Activated CD4-positive, alpha-beta memory T cell treated with anti-CD3 and anti-CD28 coated beads for 36 hours (primary cell): ENCODE measurements around the gene PGAP3. TPM values are rescaled to one million over a fixed set of nuclear protein-coding genes. Genes with fewer than 3 reads are reported as not detected.
A peak's percentile ranks its signal among the peaks of the same experiment; 100 is the strongest.
"Not testable (repeated sequence)": the region's sequence is repeated elsewhere in the genome, so short reads cannot be mapped to it uniquely, and the experiment has no call there.

ENCODE experiments used
- CTCF ChIA-PET: fragments of 350-600 bp; sonication (Branson Sonifier 250); formaldehyde crosslinking; loops from one replicate; lab custom pipeline; 2021; ENCODE audit warnings: antibody characterized with exemption, inconsistent platforms; lab: Charles Lee
- POLR2A ChIA-PET: fragments of 350-600 bp; sonication (Branson Sonifier 250); formaldehyde crosslinking; loops from one replicate; lab custom pipeline; 2021; ENCODE audit warnings: antibody characterized with exemption; lab: Charles Lee
- DNase-seq: peaks from one replicate; pipeline ENCODE4 v3.0.0-alpha.2; 2020
- H3K27ac Mint-ChIP-seq: one replicate; pipeline ENCODE4 v1.8.0; 2021; ENCODE audit warnings: mixed read lengths
- H3K27me3 Mint-ChIP-seq: one replicate; pipeline ENCODE4 v1.8.0; 2021; ENCODE audit warnings: mixed read lengths
- H3K36me3 Mint-ChIP-seq: one replicate; pipeline ENCODE4 v1.8.0; 2021; ENCODE audit warnings: mixed read lengths
- H3K4me1 Mint-ChIP-seq: one replicate; pipeline ENCODE4 v1.8.0; 2021; ENCODE audit warnings: low read depth, mixed read lengths
- H3K4me3 Mint-ChIP-seq: one replicate; pipeline ENCODE4 v1.8.0; 2021; ENCODE audit warnings: mild to moderate bottlenecking, mixed read lengths
- H3K9me3 Mint-ChIP-seq: one replicate; pipeline ENCODE4 v1.8.0; 2021; ENCODE audit warnings: mixed read lengths
- intact Hi-C: fragments of 100-400 bp; cut with micrococcal nuclease; formaldehyde crosslinking; loops from one replicate; pipeline ENCODE4 v1.15.1; 2023
- total RNA-seq, 2 experiments: library from RNA; stranded (reverse); gene quantifications; one replicate each; pipeline ENCODE4 v1.2.3, GENCODE V29; 2021

Gene PGAP3
- total RNA-seq, 2 experiments from 2014 or later, result 8.3 to 8.6 TPM

- POLR2A ChIA-PET, result no interaction called here
- peaks cover 26% of the 10 kb centered on the region for H3K27me3 Mint-ChIP-seq
- H3K4me3 Mint-ChIP-seq, result no peak overlapping the region
- H3K36me3 Mint-ChIP-seq, result no peaks in the 10 kb centered on the region
- DNase-seq, result no peak
- CTCF ChIA-PET, result interaction anchor here (0.7 to 1.8 kb wide), 3 partner anchors 12 to 80 kb away, joined by 3 to 5 read pairs (median 4); partner anchors contain the start of gene MIEN1
- H3K27ac Mint-ChIP-seq, result no peak overlapping the region
- H3K4me1 Mint-ChIP-seq, result peaks cover 6% of the 10 kb centered on the region
- intact Hi-C loops, result no loop called here
- H3K9me3 Mint-ChIP-seq, result no peaks in the 10 kb centered on the region
These were observed 13.3 kb upstream of the PGAP3 start for GRCh38 chr17:39701012-39701783.

GRCh38 chr17:39700148-39700987 is 12.5 kb upstream of the PGAP3 start:
- Mint-ChIP-seq H3K9me3 (no peaks in the 10 kb centered on the region), H3K27ac (no peak overlapping the region), H3K36me3 (no peaks in the 10 kb centered on the region), H3K4me3 (no peak overlapping the region), H3K4me1 (peaks cover 6% of the 10 kb centered on the region), H3K27me3 (peaks cover 26% of the 10 kb centered on the region)
- ChIA-PET CTCF (interaction anchor here (0.7 to 1.8 kb wide), 5 partner anchors 11 to 79 kb away, joined by 3 to 5 read pairs (median 4); partner anchors contain the start of gene MIEN1), POLR2A (interaction anchor here (0.5 kb wide), 1 partner anchor 519 kb away, joined by 3 read pairs; the partner anchor contains the start of gene WIPF2)
- DNase-seq, result no peak
- intact Hi-C loops, result no loop called here

- ChIA-PET CTCF (interaction anchor here (1.1 to 1.8 kb wide), 3 partner anchors 45 to 78 kb away, joined by 3 to 4 read pairs (median 4); no protein-coding TSS in a partner anchor), POLR2A (interaction anchor here (0.5 kb wide), 1 partner anchor 520 kb away, joined by 3 read pairs; the partner anchor contains the start of gene WIPF2)
- DNase-seq, result no peak
- no peak within 1 kb of the TSS for H3K27ac Mint-ChIP-seq
- no peaks in the 10 kb centered on the region for H3K9me3 Mint-ChIP-seq
- H3K4me3 Mint-ChIP-seq, result no peak within 1 kb of the TSS
- H3K27me3 Mint-ChIP-seq, result peaks cover 26% of the 10 kb centered on the region
- H3K4me1 Mint-ChIP-seq, result peaks cover 6% of the 10 kb centered on the region
- no peaks in the 10 kb centered on the region for H3K36me3 Mint-ChIP-seq
- intact Hi-C loops, result no loop called here
These were observed 11.9 kb upstream of the PGAP3 start, which contains the start of gene ERBB2 for GRCh38 chr17:39699818-39700147. Gene ERBB2 (plus strand): TSS chr17:39700064. CDS start chr17:39700239, 175 bp downstream.

GRCh38 chr17:39699157-39699817 is 11.4 kb upstream of the PGAP3 start:
- intact Hi-C loops, POLR2A ChIA-PET, H3K4me1 Mint-ChIP-seq, H3K27ac Mint-ChIP-seq, DNase-seq, H3K4me3 Mint-ChIP-seq, H3K36me3 Mint-ChIP-seq, H3K9me3 Mint-ChIP-seq: not testable (repeated sequence)
- peaks cover 26% of the 10 kb centered on the region for H3K27me3 Mint-ChIP-seq
- CTCF ChIA-PET, result interaction anchor here (1.1 to 1.8 kb wide), 3 partner anchors 44 to 78 kb away, joined by 3 to 4 read pairs (median 4); no protein-coding TSS in a partner anchor

GRCh38 chr17:39697961-39698360 is 10.1 kb upstream of the PGAP3 start:
- H3K27ac Mint-ChIP-seq, result no peak overlapping the region
- DNase-seq, result no peak
- POLR2A ChIA-PET, result no interaction called here
- CTCF ChIA-PET, result no interaction called here
- H3K27me3 Mint-ChIP-seq, result peaks cover 26% of the 10 kb centered on the region
- H3K4me1 Mint-ChIP-seq, result peaks cover 6% of the 10 kb centered on the region
- no peaks in the 10 kb centered on the region for H3K36me3 Mint-ChIP-seq
- intact Hi-C loops, result no loop called here
- H3K9me3 Mint-ChIP-seq, result no peaks in the 10 kb centered on the region
- no peak overlapping the region for H3K4me3 Mint-ChIP-seq

- Mint-ChIP-seq H3K4me3 (no peak overlapping the region), H3K36me3 (no peaks in the 10 kb centered on the region), H3K27ac (no peak overlapping the region), H3K27me3 (peaks cover 24% of the 10 kb centered on the region), H3K9me3 (no peaks in the 10 kb centered on the region), H3K4me1 (peaks cover 6% of the 10 kb centered on the region)
- ChIA-PET CTCF (interaction anchor here (0.6 to 1.6 kb wide), 4 partner anchors 28 to 75 kb away, joined by 3 to 8 read pairs (median 4); no protein-coding TSS in a partner anchor), POLR2A (no interaction called here)
- DNase-seq, result no peak
- intact Hi-C loops, result no loop called here
These were observed 8.9 kb upstream of the PGAP3 start for GRCh38 chr17:39696731-39697130.

GRCh38 chr17:39695089-39695474 is 7.2 kb upstream of the PGAP3 start:
- Mint-ChIP-seq H3K4me1 (peaks cover 4% of the 10 kb centered on the region), H3K9me3 (no peaks in the 10 kb centered on the region), H3K27ac (no peak overlapping the region), H3K4me3 (no peak overlapping the region), H3K27me3 (peaks cover 13% of the 10 kb centered on the region), H3K36me3 (no peaks in the 10 kb centered on the region)
- ChIA-PET CTCF (interaction anchor here (1.6 kb wide), 2 partner anchors 35 to 41 kb away, joined by 3 to 8 read pairs; partner anchors contain the start of gene MIEN1), POLR2A (no interaction called here)
- no peak for DNase-seq
- intact Hi-C loops, result no loop called here

- CTCF ChIA-PET, result interaction anchor here (1.6 kb wide), 1 partner anchor 36 kb away, joined by 3 read pairs; the partner anchor contains the start of gene MIEN1
- POLR2A ChIA-PET, result no interaction called here
- intact Hi-C loops, result no loop called here
These were observed 6.7 kb upstream of the PGAP3 start for GRCh38 chr17:39694593-39694992.

GRCh38 chr17:39688945-39689344 is 1.1 kb upstream of the PGAP3 start:
- CTCF ChIA-PET, result interaction anchor here (0.8 to 3.0 kb wide), 4 partner anchors 12 to 67 kb away, joined by 3 to 12 read pairs (median 10); partner anchors contain the start of gene MIEN1
- Mint-ChIP-seq H3K4me1 (peaks cover 18% of the 10 kb centered on the region), H3K27me3 (no peaks in the 10 kb centered on the region), H3K27ac (peak overlapping the region; percentile 84), H3K9me3 (no peaks in the 10 kb centered on the region), H3K36me3 (peaks cover 2% of the 10 kb centered on the region), H3K4me3 (peak overlapping the region; percentile 92)
- intact Hi-C loops, result loop anchor here (5.0 kb wide), 4 partner anchors 43 to 178 kb away; partner anchors contain the start of genes MIEN1, STARD3 and ZPBP2
- no peak for DNase-seq
- POLR2A ChIA-PET, result interaction anchor here (1.8 kb wide), 1 partner anchor 11 kb away, joined by 8 read pairs; no protein-coding TSS in a partner anchor

More at GRCh38 chr17:39694593-39694992, 6.7 kb upstream of the PGAP3 start:
- Mint-ChIP-seq H3K9me3 (no peaks in the 10 kb centered on the region), H3K4me3 (no peak overlapping the region), H3K27ac (no peak overlapping the region), H3K4me1 (peaks cover 2% of the 10 kb centered on the region), H3K36me3 (no peaks in the 10 kb centered on the region), H3K27me3 (peaks cover 10% of the 10 kb centered on the region)
- no peak for DNase-seq

GRCh38 chr17:39688475-39688835 is 598 bp upstream of the PGAP3 start:
- intact Hi-C loops, result loop anchor here (5.0 kb wide), 4 partner anchors 44 to 179 kb away; partner anchors contain the start of genes MIEN1, STARD3 and ZPBP2
- peak overlapping the region; percentile 84 for H3K27ac Mint-ChIP-seq
- H3K4me3 Mint-ChIP-seq, result peak overlapping the region; percentile 92
- H3K36me3 Mint-ChIP-seq, result peaks cover 4% of the 10 kb centered on the region
- ChIA-PET POLR2A (interaction anchor here (1.0 to 1.8 kb wide), 4 partner anchors 11 to 41 kb away, joined by 4 to 8 read pairs (median 6); no protein-coding TSS in a partner anchor), CTCF (interaction anchor here (1.0 to 3.0 kb wide), 8 partner anchors 10 to 292 kb away, joined by 3 to 12 read pairs (median 4); partner anchors contain the start of genes MIEN1 and PSMD3)
- no peaks in the 10 kb centered on the region for H3K27me3 Mint-ChIP-seq
- H3K9me3 Mint-ChIP-seq, result no peaks in the 10 kb centered on the region
- peak; percentile 19 for DNase-seq
- peaks cover 18% of the 10 kb centered on the region for H3K4me1 Mint-ChIP-seq
